ENCODE measurements around the gene SLC51A. TPM values are rescaled to one million over a fixed set of nuclear protein-coding genes. Genes with fewer than 3 reads are reported as not detected.

Gene SLC51A
- total and polyA plus RNA-seq, 2 of the 8 experiments (the other 6 are each of a cell fraction or from before 2014, with no cell fraction given): 6.3 to 9.8 TPM

DNA sequence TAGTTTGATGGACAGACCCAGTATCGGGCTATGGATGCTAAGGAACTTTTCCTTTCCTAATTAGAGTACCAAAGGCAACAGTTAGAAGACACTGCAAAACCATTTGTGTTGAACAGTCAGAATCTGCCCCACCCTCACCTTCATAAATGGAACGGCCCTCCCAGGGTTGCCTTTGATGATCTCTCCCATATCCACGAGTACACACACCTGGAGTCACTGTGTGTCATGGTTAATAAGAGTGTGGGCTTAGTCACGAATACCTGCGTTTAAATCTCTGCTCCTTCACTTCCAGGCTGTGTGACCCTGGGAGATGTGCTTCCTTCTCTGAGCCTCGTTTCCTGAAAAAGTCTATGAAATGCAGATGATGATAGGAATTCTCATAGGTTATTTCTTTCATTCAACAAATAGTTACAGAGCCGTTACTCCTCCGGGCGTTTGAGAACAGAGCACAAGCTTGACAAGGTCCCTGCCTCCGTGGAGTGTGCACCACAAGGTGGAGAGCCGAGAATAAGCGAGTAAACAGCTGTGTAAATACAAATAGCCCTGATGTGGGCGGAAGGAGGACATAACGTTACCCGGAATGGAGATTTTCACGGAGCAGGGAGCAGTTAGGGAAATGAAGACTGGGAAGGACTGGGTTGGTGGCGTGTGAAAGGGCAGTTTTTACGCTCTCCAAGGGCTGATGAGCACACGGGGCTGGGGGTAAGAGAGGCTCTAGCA is 6.7 kb downstream of the SLC51A start:
- no peak overlapping the region for H3K4me3 ChIP-seq (ENCODE audit: extremely low read depth in 1 of 4, insufficient read depth in 2 of 4, low read depth in 3 of 4, low read length in 4 of 4)
- no peak for TF ChIP-seq NRF1 (IDR thresholded peaks at IDR 0.05; ENCODE audit: low read depth, low read length)
- TF ChIP-seq KDM1A (IDR thresholded peaks at IDR 0.05; ENCODE audit: borderline replicate concordance, low read length): no peak
- no peak for TF ChIP-seq NANOG (IDR thresholded peaks at IDR 0.05; ENCODE audit: insufficient read depth, low read depth, low read length, poor library complexity, severe bottlenecking)
- no peak for TF ChIP-seq RFX5 (IDR thresholded peaks at IDR 0.05; ENCODE audit: borderline replicate concordance, low read depth, low read length)
- TF ChIP-seq BRCA1 (IDR thresholded peaks at IDR 0.05; ENCODE audit: low read depth, low read length): no peak
- no peak for TF ChIP-seq CHD1 (IDR thresholded peaks at IDR 0.05; ENCODE audit: low read depth, low read length)
- no peak for TF ChIP-seq KDM5A (IDR thresholded peaks at IDR 0.05; ENCODE audit: low read length)
- TF ChIP-seq, protein P1, sequence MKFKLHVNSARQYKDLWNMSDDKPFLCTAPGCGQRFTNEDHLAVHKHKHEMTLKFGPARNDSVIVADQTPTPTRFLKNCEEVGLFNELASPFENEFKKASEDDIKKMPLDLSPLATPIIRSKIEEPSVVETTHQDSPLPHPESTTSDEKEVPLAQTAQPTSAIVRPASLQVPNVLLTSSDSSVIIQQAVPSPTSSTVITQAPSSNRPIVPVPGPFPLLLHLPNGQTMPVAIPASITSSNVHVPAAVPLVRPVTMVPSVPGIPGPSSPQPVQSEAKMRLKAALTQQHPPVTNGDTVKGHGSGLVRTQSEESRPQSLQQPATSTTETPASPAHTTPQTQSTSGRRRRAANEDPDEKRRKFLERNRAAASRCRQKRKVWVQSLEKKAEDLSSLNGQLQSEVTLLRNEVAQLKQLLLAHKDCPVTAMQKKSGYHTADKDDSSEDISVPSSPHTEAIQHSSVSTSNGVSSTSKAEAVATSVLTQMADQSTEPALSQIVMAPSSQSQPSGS (IDR thresholded peaks at IDR 0.05; ENCODE audit: low read length): no peak
- TF ChIP-seq FOSL1 (IDR thresholded peaks at IDR 0.05; ENCODE audit: insufficient read depth, low read depth, low read length): no peak
- no peak for TF ChIP-seq GABPA (IDR thresholded peaks at IDR 0.05; ENCODE audit: borderline replicate concordance, insufficient read depth, low read length)
- no peak for TF ChIP-seq SIN3A (conservative IDR thresholded peaks at IDR 0.05 in 1 of 2, IDR thresholded peaks at IDR 0.05 in 1 of 2; ENCODE audit: low read depth in 1 of 2, low read length in 2 of 2)

More for the DNA sequence above, 6.7 kb downstream of the SLC51A start:
- 81% methylated on average over 19 of the region's 19 CpGs; no CpG with 5 or more reads in 1 of the 2 experiments for WGBS, 2 experiments (ENCODE audit: extremely low coverage in 1 of 2, insufficient coverage in 1 of 2, insufficient read length in 1 of 2, insufficient replicate concordance in 2 of 2, low coverage in 1 of 2, low lambda C conversion rate in 2 of 2, missing lambda C conversion rate in 1 of 2)
- Histone ChIP-seq H2BK12ac (ENCODE audit: low read depth, low read length) (no peak overlapping the region; the same call in 1 of the 2 replicates), H3K14ac (ENCODE audit: insufficient read length) (no peak overlapping the region), H3K4me1 (replicated peaks in 1 of 4; ENCODE audit: control insufficient read depth in 3 of 4, insufficient read depth in 4 of 4, low read length in 3 of 4) (peaks cover 0 to 11% (median 2%) of the 10 kb centered on the region in 4 experiments; a peak in 5 of 7 replicates), H4K20me1 (replicated peaks in 1 of 2; ENCODE audit: control insufficient read depth in 1 of 2, insufficient read depth in 2 of 2, low read length in 2 of 2) (no peaks in the 10 kb centered on the region), H3K56ac (replicated peaks; ENCODE audit: insufficient read length, low read depth, low read length) (no peak overlapping the region), H2BK15ac (ENCODE audit: low read length) (no peak overlapping the region), H3K9me3 (ENCODE audit: insufficient read depth in 2 of 2, low read depth in 1 of 2, low read length in 1 of 2) (no peaks in the 10 kb centered on the region), H3K27me3 (replicated peaks in 1 of 4; ENCODE audit: control insufficient read depth in 3 of 4, extremely low read depth in 1 of 4, insufficient read depth in 3 of 4, low read length in 3 of 4) (no peaks in the 10 kb centered on the region), H4K8ac (ENCODE audit: extremely low read depth, insufficient read depth, low read length) (no peak overlapping the region), H2BK5ac (ENCODE audit: low read depth, low read length) (no peak overlapping the region), H3K18ac (ENCODE audit: extremely low read depth, low read length) (no peak overlapping the region), H2BK20ac (ENCODE audit: low read length) (no peak overlapping the region), H2AK5ac (ENCODE audit: low read depth, low read length) (no peak overlapping the region), H3K79me2 (ENCODE audit: control insufficient read depth in 1 of 2, insufficient read depth in 2 of 2, low read length in 2 of 2) (no peaks in the 10 kb centered on the region), H4K91ac (replicated peaks; ENCODE audit: insufficient read length, low read length) (no peak overlapping the region), H2BK120ac (replicated peaks; ENCODE audit: low read depth, low read length) (no peak overlapping the region), H3K9ac (replicated peaks in 1 of 4; ENCODE audit: extremely low read depth in 1 of 4, low read depth in 3 of 4, low read length in 3 of 4) (no peak overlapping the region), H3K4me2 (ENCODE audit: insufficient read depth in 1 of 2, low read depth in 2 of 2, low read length in 2 of 2) (no peak overlapping the region), H4K5ac (ENCODE audit: insufficient read length, low read depth, low read length) (no peak overlapping the region), H2AFZ (ENCODE audit: low read length) (no peak overlapping the region), H3K23ac (ENCODE audit: insufficient read length) (no peak overlapping the region), H3K79me1 (ENCODE audit: low read depth, low read length) (no peaks in the 10 kb centered on the region), H3K27ac (ENCODE audit: low read depth, low read length) (no peak overlapping the region), H3K4ac (replicated peaks; ENCODE audit: insufficient read length, low read depth, low read length) (no peak overlapping the region), H3K23me2 (ENCODE audit: low read depth, low read length) (no peaks in the 10 kb centered on the region), H3K36me3 (ENCODE audit: control insufficient read depth in 2 of 4, insufficient read depth in 4 of 4, low read length in 3 of 4) (no peaks in the 10 kb centered on the region)
- no peak for FAIRE-seq
- ChIA-PET POLR2A (ENCODE audit: partially characterized antibody) (no interaction called here), CTCF (ENCODE audit: partially characterized antibody) (no interaction called here)
- DNase-seq (ENCODE audit: low read depth in 1 of 2, low spot score in 2 of 2): no peak
